ENCODE results near the gene TNPO2.

TNPO2 gene

GRCh38 chr19:12692960-12693359 lies 30.8 kb downstream of the TNPO2 start:
- ChIA-PET POLR2A (no interaction called here), CTCF (interaction anchor here (1.9 kb wide), 1 partner anchor 16 kb away, joined by 5 read pairs; no protein-coding TSS in a partner anchor)
- TF ChIP-seq, protein P1, sequence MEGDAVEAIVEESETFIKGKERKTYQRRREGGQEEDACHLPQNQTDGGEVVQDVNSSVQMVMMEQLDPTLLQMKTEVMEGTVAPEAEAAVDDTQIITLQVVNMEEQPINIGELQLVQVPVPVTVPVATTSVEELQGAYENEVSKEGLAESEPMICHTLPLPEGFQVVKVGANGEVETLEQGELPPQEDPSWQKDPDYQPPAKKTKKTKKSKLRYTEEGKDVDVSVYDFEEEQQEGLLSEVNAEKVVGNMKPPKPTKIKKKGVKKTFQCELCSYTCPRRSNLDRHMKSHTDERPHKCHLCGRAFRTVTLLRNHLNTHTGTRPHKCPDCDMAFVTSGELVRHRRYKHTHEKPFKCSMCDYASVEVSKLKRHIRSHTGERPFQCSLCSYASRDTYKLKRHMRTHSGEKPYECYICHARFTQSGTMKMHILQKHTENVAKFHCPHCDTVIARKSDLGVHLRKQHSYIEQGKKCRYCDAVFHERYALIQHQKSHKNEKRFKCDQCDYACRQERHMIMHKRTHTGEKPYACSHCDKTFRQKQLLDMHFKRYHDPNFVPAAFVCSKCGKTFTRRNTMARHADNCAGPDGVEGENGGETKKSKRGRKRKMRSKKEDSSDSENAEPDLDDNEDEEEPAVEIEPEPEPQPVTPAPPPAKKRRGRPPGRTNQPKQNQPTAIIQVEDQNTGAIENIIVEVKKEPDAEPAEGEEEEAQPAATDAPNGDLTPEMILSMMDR (IDR thresholded peaks at IDR 0.05; ENCODE audit: insufficient read depth, low read length, missing control alignments): no peak
- H3K4me3 ChIP-seq (ENCODE audit: low read depth, low read length): no peak overlapping the region
- DNase-seq (ENCODE audit: low read depth, low spot score): no peak

GRCh38 chr19:12689581-12690216 lies 34.0 kb downstream of the TNPO2 start:
- ChIA-PET CTCF (interaction anchor here (0.7 to 1.5 kb wide), 2 partner anchors 14 to 17 kb away, joined by 3 to 7 read pairs; no protein-coding TSS in a partner anchor), POLR2A (interaction anchor here (1.5 kb wide), 1 partner anchor 9 kb away, joined by 4 read pairs; no protein-coding TSS in a partner anchor)
- no peak for DNase-seq (ENCODE audit: low read depth, low spot score)
- TF ChIP-seq, protein P1 (IDR thresholded peaks at IDR 0.05; ENCODE audit: insufficient read depth, low read length, missing control alignments): no peak
- no peak overlapping the region for H3K4me3 ChIP-seq (ENCODE audit: low read depth, low read length)

GRCh38 chr19:12689012-12689411 lies 34.7 kb downstream of the TNPO2 start:
- TF ChIP-seq, protein P1 (IDR thresholded peaks at IDR 0.05; ENCODE audit: insufficient read depth, low read length, missing control alignments): no peak
- DNase-seq (ENCODE audit: low read depth, low spot score): no peak
- ChIA-PET CTCF (interaction anchor here (1.5 kb wide), 1 partner anchor 17 kb away, joined by 7 read pairs; no protein-coding TSS in a partner anchor), POLR2A (no interaction called here)
- H3K4me3 ChIP-seq (ENCODE audit: low read depth, low read length): no peak overlapping the region

- H3K4me3 ChIP-seq (ENCODE audit: low read depth, low read length): no peak within 1 kb of the TSS
- DNase-seq (ENCODE audit: low read depth, low spot score): no peak
- ChIA-PET POLR2A (no interaction called here), CTCF (no interaction called here)
- TF ChIP-seq, protein P1 (IDR thresholded peaks at IDR 0.05; ENCODE audit: insufficient read depth, low read length, missing control alignments): no peak
Observed at GRCh38 chr19:12687496-12688196, 36.1 kb downstream of the TNPO2 start, which contains the start of gene GNG14. Gene GNG14, plus strand, starts transcription at chr19:12687998. Its CDS starts 51 bp downstream, at chr19:12688049.

DNA sequence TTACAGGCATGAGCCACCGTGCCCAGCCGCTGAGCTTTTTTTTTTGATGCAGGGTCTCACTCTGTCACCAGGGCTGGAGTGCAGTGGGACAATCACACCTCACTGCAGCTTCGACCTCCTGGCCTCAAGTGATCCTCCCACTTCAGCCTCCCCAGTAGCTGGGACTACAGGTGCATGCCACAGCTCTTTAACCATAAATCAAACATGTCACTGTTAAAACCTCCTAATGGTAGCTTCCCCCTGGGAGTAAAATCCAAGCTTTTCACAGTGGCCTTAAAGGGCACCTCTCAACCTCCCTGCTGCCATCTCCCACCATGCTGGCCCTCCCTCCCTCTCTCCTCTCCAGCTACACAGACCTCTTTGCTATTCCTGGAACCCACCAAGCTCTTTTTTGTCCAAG lies 37.9 kb downstream of the TNPO2 start:
- CTCF ChIA-PET: interaction anchor here (0.9 to 2.4 kb wide), 6 partner anchors 8 to 162 kb away, joined by 3 to 13 read pairs (median 4); no protein-coding TSS in a partner anchor
- DNase-seq (ENCODE audit: low read depth, low spot score): no peak
- H3K4me3 ChIP-seq (ENCODE audit: low read depth, low read length): no peak overlapping the region
- TF ChIP-seq, protein P1 (IDR thresholded peaks at IDR 0.05; ENCODE audit: insufficient read depth, low read length, missing control alignments): no peak
- POLR2A ChIA-PET: interaction anchor here (0.6 to 1.2 kb wide), 2 partner anchors 8 to 11 kb away, joined by 3 to 4 read pairs; partner anchors contain the start of gene FBXW9
